Measurements from ENCODE around the gene TEX2. TPM values are rescaled to one million over a fixed set of nuclear protein-coding genes. Genes with fewer than 3 reads are reported as not detected.
A peak's percentile ranks its signal among the peaks of the same experiment; 100 is the strongest.

Gene TEX2
- total RNA-seq, 1 experiment from 2014 or later = 29.6 TPM

DNA sequence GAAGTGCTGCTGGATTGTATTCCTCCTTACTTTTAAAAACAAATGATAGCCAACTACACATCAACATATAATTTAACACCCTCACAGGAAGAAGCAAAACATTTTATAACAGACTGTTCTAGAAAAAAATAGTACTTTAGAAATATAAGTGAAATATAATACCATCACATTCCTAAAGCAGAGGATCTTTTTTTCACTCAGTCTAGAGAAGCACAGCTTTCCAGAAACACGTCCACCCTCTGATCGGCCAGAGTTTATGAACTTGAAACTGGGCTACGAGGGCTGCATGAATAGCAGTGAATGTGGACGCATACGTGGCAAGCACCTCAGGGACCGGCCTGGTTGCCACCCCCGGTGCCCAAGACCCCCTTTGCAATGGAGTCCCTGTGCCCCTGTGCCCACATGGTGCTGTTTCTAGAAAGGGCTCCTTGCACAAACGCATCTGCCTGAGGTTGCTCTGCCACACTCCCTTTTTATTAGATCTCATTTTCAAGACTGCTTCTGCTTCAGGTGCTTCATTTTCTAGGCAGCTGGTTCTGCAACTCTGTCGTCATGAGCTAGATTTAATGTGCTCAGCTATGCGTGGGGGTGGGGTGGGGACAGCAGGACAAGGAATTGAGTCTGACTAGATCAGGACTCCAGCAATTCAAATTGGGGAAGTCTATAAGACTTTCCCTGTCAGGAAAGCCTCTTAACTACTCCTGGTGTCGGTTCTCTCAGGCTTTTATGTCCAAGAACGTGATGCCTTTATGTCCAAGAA, 104.0 kb downstream of the TEX2 start:
- DNase-seq (ENCODE audit: low read depth, low spot score) = no peak
- in situ Hi-C loops (cut with HindIII; ENCODE audit: low pct_unique_long_range_greater_than_20kb, low sequenced_read_pairs) = no loop called here

- no peak for DNase-seq (ENCODE audit: low read depth, low spot score)
- in situ Hi-C loops (cut with HindIII; ENCODE audit: low pct_unique_long_range_greater_than_20kb, low sequenced_read_pairs) = no loop called here
Measured at GRCh38 chr17:64158406-64158805, 104.7 kb downstream of the TEX2 start.

GRCh38 chr17:64157669-64158180, 105.3 kb downstream of the TEX2 start:
- DNase-seq (ENCODE audit: low read depth, low spot score) = no peak
- in situ Hi-C loops (cut with HindIII; ENCODE audit: low pct_unique_long_range_greater_than_20kb, low sequenced_read_pairs) = no loop called here

- no peak for DNase-seq (ENCODE audit: low read depth, low spot score)
- in situ Hi-C loops (cut with HindIII; ENCODE audit: low pct_unique_long_range_greater_than_20kb, low sequenced_read_pairs) = no loop called here
Measured at GRCh38 chr17:64156670-64157069, 106.4 kb downstream of the TEX2 start.

DNA sequence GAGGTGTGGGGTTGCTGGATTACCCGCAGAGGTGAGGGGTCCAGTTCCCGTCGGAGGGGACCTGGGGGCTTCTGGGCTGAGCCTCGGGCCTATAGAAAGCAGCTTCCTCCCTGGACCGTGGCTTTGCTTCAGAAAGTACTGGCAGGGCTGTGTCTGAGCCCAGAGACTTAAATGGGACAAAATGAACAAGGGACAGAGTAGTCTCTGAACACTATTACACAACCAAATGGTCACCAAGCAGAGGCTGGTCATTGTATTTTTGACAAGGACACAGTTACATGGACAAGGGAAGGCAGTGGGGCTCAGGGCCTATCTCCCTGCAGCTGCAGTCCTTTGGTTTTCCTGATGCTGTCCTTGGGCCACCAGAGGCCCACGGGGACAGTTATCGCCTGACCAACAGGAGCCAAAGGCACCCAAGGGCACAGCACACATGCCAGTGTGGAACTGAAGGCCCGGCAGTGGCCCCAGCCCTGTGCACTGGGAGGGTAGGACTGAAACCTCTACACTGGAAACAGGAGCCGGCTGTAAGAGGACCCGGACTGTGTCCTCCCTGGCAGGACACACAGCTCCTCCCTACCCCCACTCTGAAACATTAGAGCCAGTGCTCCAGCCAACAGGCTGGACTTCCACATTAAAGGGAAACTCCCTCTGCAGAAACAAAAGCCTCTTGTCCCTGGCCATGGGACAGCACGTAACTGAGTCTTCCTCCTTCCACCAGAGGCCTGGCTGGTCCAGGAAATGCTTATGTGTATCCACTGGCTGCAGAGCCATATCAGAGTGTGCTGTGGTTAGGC, 107.1 kb downstream of the TEX2 start:
- in situ Hi-C loops (cut with HindIII; ENCODE audit: low pct_unique_long_range_greater_than_20kb, low sequenced_read_pairs) = no loop called here
- DNase-seq (ENCODE audit: low read depth, low spot score) = peak; percentile 93

DNA sequence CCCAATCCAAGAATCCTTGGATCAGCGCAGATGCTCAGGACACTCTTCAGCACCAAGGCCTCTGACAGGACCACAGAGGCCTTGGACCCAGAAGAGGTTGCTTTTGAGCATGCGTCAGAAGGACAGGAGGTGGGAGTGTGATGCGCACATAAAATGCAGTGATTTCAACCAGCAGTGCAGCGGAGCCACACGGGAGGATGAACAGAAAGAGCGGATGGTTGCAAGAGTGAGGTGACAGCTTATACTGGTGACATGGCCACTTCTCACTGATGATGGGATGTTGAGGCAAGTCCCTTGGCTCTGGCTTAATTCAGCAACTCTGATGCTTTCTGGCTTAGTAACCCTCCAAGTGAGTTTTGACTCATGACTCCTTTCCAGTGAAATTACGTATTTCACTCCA, 107.9 kb downstream of the TEX2 start:
- no peak for DNase-seq (ENCODE audit: low read depth, low spot score)
- in situ Hi-C loops (cut with HindIII; ENCODE audit: low pct_unique_long_range_greater_than_20kb, low sequenced_read_pairs) = no loop called here

DNA sequence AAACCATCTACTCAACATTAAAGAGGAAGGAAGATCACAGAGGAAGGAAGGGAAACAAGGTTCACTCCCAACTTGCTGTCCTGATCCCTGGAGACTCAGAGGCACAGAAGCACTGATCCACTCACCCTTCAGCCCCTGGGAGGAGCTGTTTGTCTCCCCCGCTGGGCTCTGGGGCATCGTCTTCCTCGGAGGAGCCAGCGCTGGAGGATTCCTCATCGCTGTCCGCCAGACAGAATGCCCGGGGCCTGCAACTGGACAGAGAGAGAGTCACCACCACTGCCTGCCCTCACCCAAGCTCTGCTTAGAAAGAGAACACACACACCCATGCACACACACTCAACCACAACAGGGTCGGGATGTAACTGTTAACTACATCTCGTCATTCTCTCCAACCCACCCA, 108.3 kb downstream of the TEX2 start:
- DNase-seq (ENCODE audit: low read depth, low spot score) = no peak
- in situ Hi-C loops (cut with HindIII; ENCODE audit: low pct_unique_long_range_greater_than_20kb, low sequenced_read_pairs) = no loop called here

GRCh38 chr17:64154313-64154695, 108.8 kb downstream of the TEX2 start:
- DNase-seq (ENCODE audit: low read depth, low spot score) = no peak
- in situ Hi-C loops (cut with HindIII; ENCODE audit: low pct_unique_long_range_greater_than_20kb, low sequenced_read_pairs) = no loop called here

GRCh38 chr17:64153565-64154312, 109.3 kb downstream of the TEX2 start:
- in situ Hi-C loops (cut with HindIII; ENCODE audit: low pct_unique_long_range_greater_than_20kb, low sequenced_read_pairs) = no loop called here
- no peak for DNase-seq (ENCODE audit: low read depth, low spot score)

- DNase-seq (ENCODE audit: low read depth, low spot score) = no peak
- in situ Hi-C loops (cut with HindIII; ENCODE audit: low pct_unique_long_range_greater_than_20kb, low sequenced_read_pairs) = no loop called here
Measured at GRCh38 chr17:64152428-64153125, 110.5 kb downstream of the TEX2 start.

DNA sequence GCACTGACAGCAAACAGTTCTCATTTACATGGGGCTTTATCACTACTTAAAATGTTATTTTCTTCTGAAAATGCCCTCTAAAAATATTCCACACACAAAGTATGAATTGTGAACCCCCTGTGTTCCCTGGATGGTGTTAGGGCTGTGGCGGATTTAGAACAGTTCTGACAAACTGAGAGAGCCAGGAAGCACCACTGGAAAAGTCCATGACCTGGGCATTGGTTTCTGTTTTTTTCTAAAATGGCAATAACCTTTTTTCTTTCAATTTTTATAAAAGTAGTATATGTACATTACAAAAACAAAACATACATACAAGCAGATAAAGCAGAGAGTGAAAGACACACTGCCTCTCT, 112.1 kb downstream of the TEX2 start:
- DNase-seq (ENCODE audit: low read depth, low spot score) = no peak
- in situ Hi-C loops (cut with HindIII; ENCODE audit: low pct_unique_long_range_greater_than_20kb, low sequenced_read_pairs) = no loop called here

- no peak for DNase-seq (ENCODE audit: low read depth, low spot score)
- in situ Hi-C loops (cut with HindIII; ENCODE audit: low pct_unique_long_range_greater_than_20kb, low sequenced_read_pairs) = no loop called here
Measured at GRCh38 chr17:64150237-64151015, 112.6 kb downstream of the TEX2 start.

DNA sequence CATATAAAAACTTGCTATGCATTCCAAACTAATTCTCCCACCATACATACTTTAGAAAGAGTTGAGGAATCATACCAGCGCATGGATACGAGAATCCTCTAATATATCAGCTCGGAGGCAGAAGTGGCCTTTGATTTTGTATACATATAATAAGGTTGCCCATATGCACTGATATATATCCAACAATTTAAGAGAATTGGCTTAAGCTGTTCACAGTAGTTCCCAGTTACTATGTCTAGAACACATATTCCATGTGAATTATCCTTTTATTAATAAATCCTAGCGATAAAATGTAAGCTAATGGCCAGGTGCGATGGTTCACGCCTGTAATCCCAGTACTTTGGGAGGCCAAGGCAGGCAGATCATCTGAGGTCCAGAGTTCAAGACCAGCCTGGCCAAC, 113.9 kb downstream of the TEX2 start:
- in situ Hi-C loops (cut with HindIII; ENCODE audit: low pct_unique_long_range_greater_than_20kb, low sequenced_read_pairs) = no loop called here

GRCh38 chr17:64148699-64149098, 114.4 kb downstream of the TEX2 start:
- in situ Hi-C loops (cut with HindIII; ENCODE audit: low pct_unique_long_range_greater_than_20kb, low sequenced_read_pairs) = no loop called here

More for the DNA sequence above, 113.9 kb downstream of the TEX2 start:
- DNase-seq (ENCODE audit: low read depth, low spot score) = no peak

GRCh38 chr17:64148017-64148631, 114.9 kb downstream of the TEX2 start:
- in situ Hi-C loops (cut with HindIII; ENCODE audit: low pct_unique_long_range_greater_than_20kb, low sequenced_read_pairs) = no loop called here
- DNase-seq (ENCODE audit: low read depth, low spot score) = peak; percentile 13

More at GRCh38 chr17:64148699-64149098, 114.4 kb downstream of the TEX2 start:
- peak; percentile 53 for DNase-seq (ENCODE audit: low read depth, low spot score)

- peak; percentile 38 for DNase-seq (ENCODE audit: low read depth, low spot score)
- in situ Hi-C loops (cut with HindIII; ENCODE audit: low pct_unique_long_range_greater_than_20kb, low sequenced_read_pairs) = no loop called here
Measured at GRCh38 chr17:64147110-64148016, 115.7 kb downstream of the TEX2 start.
